Upper lobe of left lung (tissue), 6 donors: ENCODE results near the gene NANP. TPM values are rescaled to one million over a fixed set of nuclear protein-coding genes. Genes with fewer than 3 reads are reported as not detected.

Source experiments
- ATAC-seq, 2 donors: fragments of 200-7000 bp; cut with Tn5 transposase; one replicate each; pipeline ENCODE4 v1.9.1; 2022; ENCODE audit warnings: mild to moderate bottlenecking in 2 of 2, moderate library complexity in 2 of 2; ENCODE audit not compliant: low FRiP score in 2 of 2
- DNase-seq, 2 donors: peaks; one replicate each; pipeline ENCODE4 v3.0.0-alpha.2; 2019 to 2020
- H3K27ac ChIP-seq, 4 donors: fragments of 200-600 bp; sonication (generic); one replicate each; pipeline ENCODE4 v1.5.1; 2016 to 2019
- H3K27me3 ChIP-seq, 4 donors: fragments of 200-600 bp; sonication (generic); one replicate each; pipeline ENCODE4 v1.5.1; 2017 to 2019
- H3K36me3 ChIP-seq, 4 donors: fragments of 200-600 bp; sonication (generic); one replicate each; pipeline ENCODE4 v1.5.1; 2016 to 2019
- H3K4me1 ChIP-seq, 4 donors: fragments of 200-600 bp; sonication (generic); one replicate each; pipeline ENCODE4 v1.5.1; 2018 to 2019
- H3K4me3 ChIP-seq, 4 donors: fragments of 200-600 bp; sonication (generic); one replicate each; pipeline ENCODE4 v1.5.1; 2017 to 2019; ENCODE audit warnings: mild to moderate bottlenecking in 2 of 4, moderate library complexity in 1 of 4
- H3K9me3 ChIP-seq, 4 donors: fragments of 200-600 bp; sonication (generic); one replicate each; pipeline ENCODE4 v1.5.1; 2018 to 2019
- EP300 ChIP-seq, 4 donors: sonication (generic); formaldehyde crosslinking; IDR thresholded peaks; one replicate each; pipeline ENCODE4 v1.5.1; 2017; ENCODE audit warnings: antibody characterized with exemption in 4 of 4, control low read depth in 2 of 4
- POLR2A ChIP-seq, 4 donors: fragments of 450-650 bp; IDR thresholded peaks; one replicate each; pipeline ENCODE4 v1.5.1; 2016 to 2017; ENCODE audit warnings: antibody characterized with exemption in 4 of 4, mild to moderate bottlenecking in 2 of 4
- POLR2AphosphoS5 ChIP-seq, 2 donors: sonication (generic); formaldehyde crosslinking; IDR thresholded peaks; one replicate each; pipeline ENCODE4 v1.5.1; 2017; ENCODE audit warnings: antibody characterized with exemption in 2 of 2
- WGBS, 2 donors: methylation state at CpG; one replicate each; pipeline ENCODE4 v1.1.5; 2017 to 2018; 5-methylcytosine and 5-hydroxymethylcytosine counted together
- small RNA-seq, 4 donors: library from RNA; depleted of rRNA; stranded (forward); fragments of <200 nt; gene quantifications; one replicate each; pipeline ENCODE3, GENCODE V24; 2016
- total RNA-seq, 6 donors: library from RNA; depleted of rRNA in 4 of 6; stranded (reverse); fragments of >200 nt in 4 of 6; gene quantifications; one replicate each; pipeline versions ENCODE4 v1.1.0 to v1.2.1, GENCODE V29; 2016 to 2021
- TF ChIP-seq, protein P1 (sequence below), 6 experiments: fragments of 450-650 bp in 4 of 6; fragments of 200-600 bp in 2 of 6; sonication (generic) in 2 of 6; IDR thresholded peaks; one replicate each; pipeline ENCODE4 v1.5.1; 2016 to 2019; ENCODE audit warnings: antibody characterized with exemption in 6 of 6
- donor health status: DM: no; HTN: no; CAD: no; lungs with moderate emphysema.
- donor health status: DM: no; HTN: yes; CAD: no; lungs with severe emphysema.

The NANP gene
- total RNA-seq, 6 donors from 2014 or later, result 1.0 to 7.0 (median 4.7) TPM

DNA sequence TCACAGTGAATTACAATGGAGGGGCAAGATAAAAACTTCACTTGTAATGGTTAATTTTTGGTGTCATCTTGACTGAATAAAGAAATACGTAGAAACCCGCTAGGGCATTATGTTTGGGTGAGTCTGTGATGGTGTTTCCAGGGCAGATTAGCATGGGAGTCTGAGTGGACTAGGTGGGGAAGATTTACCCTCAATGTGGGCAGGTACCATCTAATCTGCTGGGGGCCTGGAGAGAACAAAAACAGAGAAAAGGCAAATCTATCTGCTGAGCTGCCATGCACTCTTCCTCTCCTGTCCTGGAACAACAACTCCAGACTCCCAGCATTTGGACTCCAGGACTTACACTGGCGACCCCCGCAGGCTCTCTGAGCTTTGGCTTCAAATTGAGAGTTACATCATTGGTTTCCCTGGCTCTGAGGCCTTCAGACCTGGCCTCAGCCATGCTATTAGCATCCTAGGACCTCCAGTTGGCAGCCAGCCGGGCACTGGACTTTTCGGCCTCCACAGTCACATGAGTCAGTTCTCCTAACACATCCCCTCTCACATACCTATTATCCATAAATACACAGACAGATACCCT is 58.1 kb downstream of the NANP start:
- TF ChIP-seq, protein P1, sequence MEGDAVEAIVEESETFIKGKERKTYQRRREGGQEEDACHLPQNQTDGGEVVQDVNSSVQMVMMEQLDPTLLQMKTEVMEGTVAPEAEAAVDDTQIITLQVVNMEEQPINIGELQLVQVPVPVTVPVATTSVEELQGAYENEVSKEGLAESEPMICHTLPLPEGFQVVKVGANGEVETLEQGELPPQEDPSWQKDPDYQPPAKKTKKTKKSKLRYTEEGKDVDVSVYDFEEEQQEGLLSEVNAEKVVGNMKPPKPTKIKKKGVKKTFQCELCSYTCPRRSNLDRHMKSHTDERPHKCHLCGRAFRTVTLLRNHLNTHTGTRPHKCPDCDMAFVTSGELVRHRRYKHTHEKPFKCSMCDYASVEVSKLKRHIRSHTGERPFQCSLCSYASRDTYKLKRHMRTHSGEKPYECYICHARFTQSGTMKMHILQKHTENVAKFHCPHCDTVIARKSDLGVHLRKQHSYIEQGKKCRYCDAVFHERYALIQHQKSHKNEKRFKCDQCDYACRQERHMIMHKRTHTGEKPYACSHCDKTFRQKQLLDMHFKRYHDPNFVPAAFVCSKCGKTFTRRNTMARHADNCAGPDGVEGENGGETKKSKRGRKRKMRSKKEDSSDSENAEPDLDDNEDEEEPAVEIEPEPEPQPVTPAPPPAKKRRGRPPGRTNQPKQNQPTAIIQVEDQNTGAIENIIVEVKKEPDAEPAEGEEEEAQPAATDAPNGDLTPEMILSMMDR (IDR thresholded peaks at IDR 0.05), result no peak
- no peak for TF ChIP-seq POLR2A (IDR thresholded peaks at IDR 0.05)
- no peak for TF ChIP-seq EP300 (IDR thresholded peaks at IDR 0.05)
- ATAC-seq, result peak in 1 of 2 donors; percentile 11
- no peak for DNase-seq
- Histone ChIP-seq H3K36me3 (no peaks in the 10 kb centered on the region), H3K4me1 (no peaks in the 10 kb centered on the region), H3K27me3 (no peaks in the 10 kb centered on the region), H3K27ac (no peak overlapping the region), H3K9me3 (no peaks in the 10 kb centered on the region), H3K4me3 (no peak overlapping the region)
- WGBS, 2 donors, result 86 to 90% methylated on average over 5 to 6 of the region's 6 CpGs

DNA sequence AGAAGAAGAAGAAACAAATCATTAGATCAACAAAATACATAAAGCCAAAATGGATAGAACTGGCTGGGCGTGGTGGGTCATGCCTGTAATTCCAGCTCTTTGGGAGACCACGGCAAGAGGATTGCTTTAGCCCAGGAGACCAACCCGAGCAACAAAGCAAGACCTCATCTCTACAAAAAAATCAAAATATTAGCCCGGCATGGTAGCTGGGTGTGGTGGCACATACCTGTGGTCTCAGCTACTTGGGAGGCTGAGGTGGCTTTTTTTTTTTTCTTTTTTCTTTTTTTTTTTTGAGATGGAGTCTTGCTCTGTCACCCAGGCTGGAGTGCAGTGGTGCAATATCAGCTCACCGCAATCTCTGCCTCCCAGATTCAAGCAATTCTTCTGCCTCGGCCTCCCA is 59.9 kb downstream of the NANP start:
- no peaks in the 10 kb centered on the region for H3K27me3 ChIP-seq
- peaks cover 0 to 4% (median 3%) of the 10 kb centered on the region in 4 donors for H3K4me1 ChIP-seq
- H3K9me3 ChIP-seq, result no peaks in the 10 kb centered on the region
- ATAC-seq (no peak), DNase-seq (no peak)
- 92 to 95% methylated on average over 6 of the region's 6 CpGs for WGBS, 2 donors
- no peak overlapping the region for H3K4me3 ChIP-seq
- H3K27ac ChIP-seq, result no peak overlapping the region
- no peaks in the 10 kb centered on the region for H3K36me3 ChIP-seq
- TF ChIP-seq EP300 (IDR thresholded peaks at IDR 0.05) (no peak), POLR2AphosphoS5 (IDR thresholded peaks at IDR 0.05) (no peak), POLR2A (IDR thresholded peaks at IDR 0.05) (no peak)
- TF ChIP-seq, protein P1 (IDR thresholded peaks at IDR 0.05), result no peak

DNA sequence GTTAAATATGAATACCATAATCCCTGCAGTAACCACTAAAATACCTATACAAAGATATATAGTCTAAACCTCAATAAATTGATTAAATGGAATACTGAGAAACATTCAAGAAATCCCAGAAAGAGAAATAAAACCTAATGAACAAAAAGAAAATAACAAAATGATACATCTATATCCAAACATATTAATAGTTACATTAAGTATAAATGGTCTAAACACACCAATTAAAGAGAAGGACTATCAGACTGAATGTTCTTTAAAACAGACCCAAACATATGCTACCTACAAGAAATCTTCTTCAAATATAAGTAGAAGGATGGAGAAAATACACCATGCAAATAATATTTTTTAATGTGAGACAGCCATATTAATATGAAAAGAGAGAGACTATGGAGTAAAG is 60.5 kb downstream of the NANP start:
- TF ChIP-seq POLR2AphosphoS5 (IDR thresholded peaks at IDR 0.05) (no peak), EP300 (IDR thresholded peaks at IDR 0.05) (no peak), POLR2A (IDR thresholded peaks at IDR 0.05) (no peak)
- TF ChIP-seq, protein P1 (IDR thresholded peaks at IDR 0.05), result no peak
- Histone ChIP-seq H3K4me1 (peaks cover 0 to 4% (median 3%) of the 10 kb centered on the region in 4 donors), H3K36me3 (no peaks in the 10 kb centered on the region), H3K27ac (no peak overlapping the region), H3K4me3 (no peak overlapping the region), H3K9me3 (no peaks in the 10 kb centered on the region), H3K27me3 (no peaks in the 10 kb centered on the region)
- no peak for DNase-seq
- no peak for ATAC-seq

Small RNA genes within 50 kb of the gene (small RNA-seq; reads per million reads assigned to genes)
- gene RN7SL594P (0 reads per million in 4 donors), gene RNU6ATAC17P (0 reads per million in 4 donors)

Other genes starting within 250 kb of the NANP start
- 100 to 1,000 TPM in 1 of 6 donors, 10 to 100 TPM in 5; 38.3 to 132 (median 74.5) TPM for gene ABHD12, start 233.2 kb downstream of the NANP start, total RNA-seq
- gene GINS1, start 216.3 kb downstream of the NANP start, total RNA-seq, result 1 to 10 TPM in 2 of 6 donors, under 1 TPM in 4; under 0.01 to 1.8 (median 0.77) TPM
- gene NINL, start 38.5 kb downstream of the NANP start, total RNA-seq, result 10 to 100 TPM; 10.2 to 47.1 (median 20.3) TPM
- 10 to 100 TPM; 10.8 to 41.9 (median 14.5) TPM for gene ZNF337, start 72.8 kb upstream of the NANP start, total RNA-seq